Sigmoid colon (tissue), 7 donors: ENCODE results near the gene CCSAP. TPM values are rescaled to one million over a fixed set of nuclear protein-coding genes. Genes with fewer than 3 reads are reported as not detected.

ENCODE experiments used
- DNase-seq: peaks from one replicate; pipeline ENCODE4 v3.0.0-alpha.2; 2019
- H3K27ac ChIP-seq, 4 donors: fragments of 200-600 bp; sonication (generic); one replicate each; pipeline ENCODE4 v1.5.1; 2016 to 2019; ENCODE audit warnings: mild to moderate bottlenecking in 1 of 4
- H3K27me3 ChIP-seq, 3 donors: fragments of 200-600 bp; sonication (generic); one replicate each; pipeline ENCODE4 v1.5.1; 2019; ENCODE audit warnings: mild to moderate bottlenecking in 1 of 3
- H3K36me3 ChIP-seq, 4 donors: fragments of 200-600 bp; sonication (generic); one replicate each; pipeline ENCODE4 v1.5.1; 2016 to 2019
- H3K4me1 ChIP-seq, 4 donors: fragments of 200-600 bp; sonication (generic); one replicate each; pipeline ENCODE4 v1.5.1; 2017 to 2019
- H3K4me3 ChIP-seq, 4 donors: fragments of 200-600 bp; sonication (generic); one replicate each; pipeline ENCODE4 v1.5.1; 2017 to 2019; ENCODE audit warnings: mild to moderate bottlenecking in 2 of 4, moderate library complexity in 1 of 4
- H3K9me3 ChIP-seq, 4 donors: fragments of 200-600 bp in 3 of 4; sonication (generic) in 3 of 4; one replicate each; pipeline versions ENCODE4 v1.5.1 to v1.6.1; 2013 to 2019
- CTCF ChIP-seq, 4 experiments: fragments of 450-650 bp in 3 of 4; fragments of 200-600 bp in 1 of 4; IDR thresholded peaks; one replicate each; pipeline ENCODE4 v1.5.1; 2016 to 2019; ENCODE audit warnings: antibody characterized with exemption in 4 of 4, mild to moderate bottlenecking in 3 of 4, moderate library complexity in 2 of 4
- EP300 ChIP-seq, 4 donors: sonication (generic); formaldehyde crosslinking; IDR thresholded peaks; one replicate each; pipeline ENCODE4 v1.6.1; 2017; ENCODE audit warnings: antibody characterized with exemption in 4 of 4
- POLR2A ChIP-seq, 2 donors: fragments of 450-650 bp; IDR thresholded peaks; one replicate each; pipeline ENCODE4 v1.6.1; 2016; ENCODE audit warnings: antibody characterized with exemption in 2 of 2, mild to moderate bottlenecking in 2 of 2, moderate library complexity in 2 of 2
- POLR2AphosphoS5 ChIP-seq, 4 donors: sonication (generic); formaldehyde crosslinking; IDR thresholded peaks; one replicate each; pipeline ENCODE4 v1.6.1; 2017; ENCODE audit warnings: antibody characterized with exemption in 4 of 4
- WGBS, 2 donors: extraction: QIAGEN DNeasy Blood & Tissue Kit; methylation state at CpG; one replicate each; pipeline ENCODE4 v1.1.7; 2013; 5-methylcytosine and 5-hydroxymethylcytosine counted together
- intact Hi-C: fragments of 100-400 bp; cut with DNase I; formaldehyde crosslinking; loops from one replicate; pipeline ENCODE4 v1.15.1; 2023
- polyA plus RNA-seq, 3 donors: library from polyadenylated mRNA; stranded (reverse); fragments of 200-250 nt; gene quantifications; one replicate each; pipeline ENCODE4 v1.2.3, GENCODE V29; 2013
- total RNA-seq, 4 donors: library from RNA; depleted of rRNA; stranded (reverse); fragments of >200 nt; gene quantifications; one replicate each; pipeline ENCODE4 v1.1.0, GENCODE V29; 2016
- donor health status: healthy with polysubstance abuse.
- donor health status: Bipolar disorder and iron deficiency.
- donor health status: healthy.

The CCSAP gene
- total and polyA plus RNA-seq, 7 donors = 0.60 to 6.1 (median 3.8) TPM

DNA sequence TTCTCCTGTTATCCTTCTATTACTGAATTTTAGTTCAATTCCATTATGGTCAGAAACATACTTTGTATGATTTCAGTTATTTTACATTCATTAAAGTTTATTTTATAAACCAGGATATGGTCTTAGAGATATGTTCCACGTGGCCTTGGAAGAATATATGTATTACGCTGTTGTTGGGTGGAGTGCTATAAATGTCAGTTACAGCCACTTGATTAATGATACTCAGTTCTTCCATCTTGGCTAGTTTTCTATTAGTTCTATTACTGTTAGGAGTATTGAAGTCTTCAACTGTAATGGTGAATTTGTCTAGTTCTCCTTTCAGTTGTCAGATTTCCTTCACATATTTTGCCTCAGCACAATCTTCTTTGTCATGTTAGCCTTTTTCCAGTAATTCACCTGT lies 26.7 kb downstream of the CCSAP start:
- Histone ChIP-seq H3K36me3 (peaks cover 0 to 40% (median 2%) of the 10 kb centered on the region in 4 donors), H3K9me3 (no peaks in the 10 kb centered on the region), H3K4me1 (no peaks in the 10 kb centered on the region), H3K27ac (no peak overlapping the region), H3K27me3 (no peaks in the 10 kb centered on the region), H3K4me3 (no peak overlapping the region)
- TF ChIP-seq CTCF (IDR thresholded peaks at IDR 0.05) = no peak
- TF ChIP-seq POLR2AphosphoS5 (IDR thresholded peaks at IDR 0.05) = no peak
- no peak for TF ChIP-seq EP300 (IDR thresholded peaks at IDR 0.05)
- no peak for TF ChIP-seq POLR2A (IDR thresholded peaks at IDR 0.05)
- intact Hi-C loops = no loop called here
- no peak for DNase-seq
- 57 to 74% methylated on average over 2 of the region's 2 CpGs for WGBS, 2 donors

DNA sequence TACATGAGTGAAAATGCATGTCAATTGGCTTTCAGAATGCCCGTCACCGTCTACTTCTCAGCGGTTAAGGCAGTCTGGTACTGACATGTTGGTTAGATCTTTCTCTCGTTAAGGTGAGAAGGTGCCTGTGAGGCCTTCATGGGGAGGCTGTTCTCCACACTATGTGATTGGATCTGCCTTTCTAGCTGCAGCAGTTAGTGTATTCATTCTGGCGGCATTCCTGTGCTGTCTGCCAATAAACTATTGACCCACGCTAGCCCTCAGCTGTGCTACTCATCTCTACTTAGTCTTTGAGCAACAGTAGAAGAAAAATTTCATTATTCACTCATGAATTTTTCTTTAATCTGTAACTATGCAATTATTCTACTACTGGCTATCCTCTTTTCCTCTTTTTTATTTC lies 32.0 kb downstream of the CCSAP start:
- no peak for TF ChIP-seq CTCF (IDR thresholded peaks at IDR 0.05)
- no peak for TF ChIP-seq POLR2A (IDR thresholded peaks at IDR 0.05)
- no peak for TF ChIP-seq POLR2AphosphoS5 (IDR thresholded peaks at IDR 0.05)
- TF ChIP-seq EP300 (IDR thresholded peaks at IDR 0.05) = no peak
- WGBS, 2 donors = 89 to 92% methylated on average over 6 of the region's 6 CpGs

GRCh38 chr1:229309684-229310083 lies 33.2 kb downstream of the CCSAP start:
- H3K4me3 ChIP-seq = no peak overlapping the region
- no peaks in the 10 kb centered on the region for H3K4me1 ChIP-seq
- no peak for DNase-seq
- no peaks in the 10 kb centered on the region for H3K9me3 ChIP-seq
- H3K36me3 ChIP-seq = peaks cover 0 to 50% (median 6%) of the 10 kb centered on the region in 4 donors
- TF ChIP-seq CTCF (IDR thresholded peaks at IDR 0.05) (no peak), POLR2A (IDR thresholded peaks at IDR 0.05) (no peak), POLR2AphosphoS5 (IDR thresholded peaks at IDR 0.05) (no peak), EP300 (IDR thresholded peaks at IDR 0.05) (no peak)
- no peak overlapping the region for H3K27ac ChIP-seq
- no peaks in the 10 kb centered on the region for H3K27me3 ChIP-seq
- WGBS, 2 donors = 96 to 97% methylated on average over 2 of the region's 2 CpGs
- intact Hi-C loops = no loop called here

More for the DNA sequence above, 32.0 kb downstream of the CCSAP start:
- Histone ChIP-seq H3K36me3 (peaks cover 0 to 49% (median 6%) of the 10 kb centered on the region in 4 donors), H3K9me3 (no peaks in the 10 kb centered on the region), H3K4me1 (no peaks in the 10 kb centered on the region), H3K27me3 (no peaks in the 10 kb centered on the region), H3K27ac (no peak overlapping the region), H3K4me3 (no peak overlapping the region)
- DNase-seq = no peak
- intact Hi-C loops = no loop called here

GRCh38 chr1:229309074-229309473 lies 33.8 kb downstream of the CCSAP start:
- Histone ChIP-seq H3K4me1 (no peaks in the 10 kb centered on the region), H3K27ac (no peak overlapping the region), H3K27me3 (no peaks in the 10 kb centered on the region), H3K36me3 (peaks cover 0 to 56% (median 8%) of the 10 kb centered on the region in 4 donors), H3K9me3 (no peaks in the 10 kb centered on the region), H3K4me3 (no peak overlapping the region)
- no peak for TF ChIP-seq POLR2A (IDR thresholded peaks at IDR 0.05)
- TF ChIP-seq EP300 (IDR thresholded peaks at IDR 0.05) = no peak
- TF ChIP-seq POLR2AphosphoS5 (IDR thresholded peaks at IDR 0.05) = no peak
- TF ChIP-seq CTCF (IDR thresholded peaks at IDR 0.05) = no peak
- 15 to 53% methylated on average over 1 of the region's 1 CpG for WGBS, 2 donors
- no peak for DNase-seq
- intact Hi-C loops = no loop called here

- Histone ChIP-seq H3K36me3 (peaks cover 0 to 63% (median 15%) of the 10 kb centered on the region in 4 donors), H3K27me3 (no peaks in the 10 kb centered on the region), H3K4me3 (no peak overlapping the region), H3K27ac (no peak overlapping the region), H3K4me1 (no peaks in the 10 kb centered on the region), H3K9me3 (no peaks in the 10 kb centered on the region)
- no peak for TF ChIP-seq EP300 (IDR thresholded peaks at IDR 0.05)
- no peak for DNase-seq
- intact Hi-C loops = no loop called here
- 77 to 87% methylated on average over 2 of the region's 2 CpGs for WGBS, 2 donors
Measured at GRCh38 chr1:229305392-229305791, 37.5 kb downstream of the CCSAP start.
